Smooth muscle cell of bladder (primary cell): Measurements from ENCODE around the gene CEACAM16. TPM values are rescaled to one million over a fixed set of nuclear protein-coding genes. Genes with fewer than 3 reads are reported as not detected.

Experiments used
- total RNA-seq: library from RNA; depleted of rRNA; stranded (reverse); fragments of >200 nt; gene quantifications from 2 replicates; pipeline ENCODE4 v1.2.3, GENCODE V29; 2014

CEACAM16 gene, protein sequence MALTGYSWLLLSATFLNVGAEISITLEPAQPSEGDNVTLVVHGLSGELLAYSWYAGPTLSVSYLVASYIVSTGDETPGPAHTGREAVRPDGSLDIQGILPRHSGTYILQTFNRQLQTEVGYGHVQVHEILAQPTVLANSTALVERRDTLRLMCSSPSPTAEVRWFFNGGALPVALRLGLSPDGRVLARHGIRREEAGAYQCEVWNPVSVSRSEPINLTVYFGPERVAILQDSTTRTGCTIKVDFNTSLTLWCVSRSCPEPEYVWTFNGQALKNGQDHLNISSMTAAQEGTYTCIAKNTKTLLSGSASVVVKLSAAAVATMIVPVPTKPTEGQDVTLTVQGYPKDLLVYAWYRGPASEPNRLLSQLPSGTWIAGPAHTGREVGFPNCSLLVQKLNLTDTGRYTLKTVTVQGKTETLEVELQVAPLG
- not detected in 2 replicates for total RNA-seq

DNA sequence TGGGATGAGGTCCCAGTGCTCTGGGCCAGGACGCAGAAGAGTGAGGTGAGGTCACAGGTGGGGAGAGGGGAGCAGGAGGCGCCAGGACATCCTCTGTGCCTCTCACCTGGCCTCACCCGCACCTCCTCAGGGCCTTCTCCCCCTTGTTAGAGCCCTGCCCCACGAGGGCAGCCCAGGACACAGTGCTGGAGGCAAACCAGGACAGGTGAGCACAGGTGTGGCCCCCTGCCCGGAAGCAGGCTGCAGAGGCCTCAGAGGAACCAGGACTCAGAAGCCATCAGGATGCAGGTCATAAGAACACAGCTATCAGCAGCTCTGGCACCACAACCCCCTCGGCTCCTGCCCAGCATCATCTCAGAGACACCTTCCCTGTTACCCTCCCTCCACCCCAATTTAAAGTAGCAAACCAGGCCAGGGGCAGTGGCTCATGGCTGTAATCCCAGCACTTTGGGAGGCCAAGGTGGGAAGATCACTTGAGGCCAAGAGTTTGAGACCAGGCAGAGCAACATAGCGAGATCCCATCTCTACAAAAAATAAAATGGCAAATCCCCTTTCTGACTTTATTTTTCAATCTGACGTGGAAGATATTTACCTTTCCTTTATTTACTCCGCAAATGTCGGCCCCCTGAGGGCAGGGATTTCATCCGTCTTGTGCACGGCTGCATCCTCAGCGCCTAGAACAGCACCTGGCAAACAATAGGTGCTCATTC, at the start of gene CEACAM16:
TSS of gene CEACAM16 (plus strand) at position 660 of the 710 bp plus-strand sequence. CDS start 2,306 bp downstream, outside the sequence.

GRCh38 chr19:44671400-44671799, 27.6 kb upstream of the CEACAM16 start, which contains the start of gene CEACAM19:
Gene CEACAM19, plus strand, starts transcription at chr19:44671482. Its CDS starts 450 bp downstream, at chr19:44671932.

DNA sequence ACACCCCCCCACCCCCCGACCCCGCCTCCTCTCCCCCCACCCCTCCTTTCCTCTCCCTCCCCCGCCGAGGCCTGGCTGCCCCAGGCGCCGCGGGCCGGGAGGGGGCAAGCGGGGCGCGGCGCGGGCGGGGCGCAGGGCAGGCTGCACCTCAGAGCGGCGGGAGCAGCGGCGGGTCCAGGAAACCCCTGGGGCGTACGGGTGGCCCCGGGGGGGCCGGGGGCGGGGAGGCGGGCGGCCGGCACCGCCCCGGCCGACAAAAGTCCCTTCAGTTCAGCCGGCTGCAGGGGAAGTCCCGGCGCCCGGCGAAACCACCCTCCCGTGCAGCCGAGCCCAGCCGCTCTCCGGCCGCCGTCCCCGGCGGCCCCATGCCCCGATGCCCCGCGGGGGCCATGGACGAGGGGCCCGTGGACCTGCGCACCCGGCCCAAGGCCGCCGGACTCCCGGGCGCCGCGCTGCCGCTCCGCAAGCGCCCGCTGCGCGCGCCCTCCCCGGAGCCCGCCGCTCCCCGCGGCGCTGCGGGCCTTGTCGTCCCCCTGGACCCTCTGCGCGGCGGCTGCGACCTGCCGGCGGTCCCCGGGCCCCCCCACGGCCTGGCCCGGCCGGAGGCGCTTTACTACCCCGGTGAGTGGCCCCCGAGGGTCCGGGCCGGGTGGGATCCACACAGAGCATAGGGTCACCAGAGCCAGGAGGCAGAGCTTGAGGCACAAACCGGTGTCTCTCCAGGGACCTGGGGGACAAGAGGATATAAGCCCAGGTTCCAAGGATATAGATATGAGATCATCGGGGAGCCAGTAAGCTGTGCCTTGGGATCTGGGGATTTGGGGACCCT, 49.7 kb downstream of the CEACAM16 start, which contains the start of gene BCL3:
TSS of gene BCL3 (plus strand) at position 283 of the 829 bp plus-strand sequence. CDS start at position 366, 83 bp downstream.

Other genes with a start within 250 kb of the CEACAM16 start
- 5.7 and 7.1 TPM in 2 replicates for gene ZNF180, start 198.6 kb upstream of the CEACAM16 start, total RNA-seq
- gene CEACAM20, start 169.5 kb upstream of the CEACAM16 start, total RNA-seq: not detected in 2 replicates
- not detected in 2 replicates for gene IGSF23, start 85.6 kb upstream of the CEACAM16 start, total RNA-seq
- gene PVR, start 55.2 kb upstream of the CEACAM16 start, total RNA-seq: 40.5 and 52.5 TPM in 2 replicates
- gene CEACAM19, start 27.7 kb upstream of the CEACAM16 start, total RNA-seq: 2.0 and 2.4 TPM in 2 replicates
- gene BCL3, start 49.6 kb downstream of the CEACAM16 start, total RNA-seq: 6.3 and 8.0 TPM in 2 replicates
- gene CBLC, start 78.7 kb downstream of the CEACAM16 start, total RNA-seq: 0.14 TPM in 1 of 2 replicates, not detected in the other
- 5.0 and 6.1 TPM in 2 replicates for gene BCAM, start 110.0 kb downstream of the CEACAM16 start, total RNA-seq
- 57.8 and 61.3 TPM in 2 replicates for gene NECTIN2, start 147.1 kb downstream of the CEACAM16 start, total RNA-seq
- 31.4 and 35.1 TPM in 2 replicates for gene TOMM40, start 192.1 kb downstream of the CEACAM16 start, total RNA-seq
- gene APOE, start 206.6 kb downstream of the CEACAM16 start, total RNA-seq: 7.7 and 18.3 TPM in 2 replicates
- gene APOC1, start 215.5 kb downstream of the CEACAM16 start, total RNA-seq: 1.8 and 3.6 TPM in 2 replicates
- gene APOC4, start 243.1 kb downstream of the CEACAM16 start, total RNA-seq: not detected in 2 replicates
- gene APOC2, start 246.9 kb downstream of the CEACAM16 start, total RNA-seq: not detected in 2 replicates